HG02970 (cell line): ENCODE data around the gene IL10.

Source experiments
- ATAC-seq: cut with Tn5 transposase; IDR thresholded peaks from one replicate; pipeline ENCODE4 v1.9.1; 2021; ENCODE audit warnings: mild to moderate bottlenecking, moderate library complexity, moderate number of reproducible peaks; ENCODE audit not compliant: unreplicated experiment, low FRiP score

The IL10 gene

GRCh38 chr1:206772243-206772937, at the start of gene IL10:
Gene IL10, minus strand, starts transcription at chr1:206772494. Its CDS starts 59 bp downstream, at chr1:206772435.
- no peak for ATAC-seq

GRCh38 chr1:206821493-206821892, 49.2 kb upstream of the IL10 start:
- ATAC-seq: no peak

- no peak for ATAC-seq
Observed at GRCh38 chr1:206816390-206817287, 44.3 kb upstream of the IL10 start.

- no peak for ATAC-seq
Observed at GRCh38 chr1:206814716-206815341, 42.5 kb upstream of the IL10 start.

GRCh38 chr1:206812471-206812870, 40.2 kb upstream of the IL10 start:
- ATAC-seq: no peak

- ATAC-seq: no peak
Observed at GRCh38 chr1:206809504-206810084, 37.3 kb upstream of the IL10 start.

GRCh38 chr1:206808615-206809014, 36.3 kb upstream of the IL10 start:
- ATAC-seq: no peak

GRCh38 chr1:206805357-206805756, 33.1 kb upstream of the IL10 start:
- ATAC-seq: no peak

- ATAC-seq: no peak
Observed at GRCh38 chr1:206804156-206804737, 32.0 kb upstream of the IL10 start.

GRCh38 chr1:206803221-206803730, 31.0 kb upstream of the IL10 start:
- ATAC-seq: peak; percentile 77

- no peak for ATAC-seq
Observed at GRCh38 chr1:206802401-206802800, 30.1 kb upstream of the IL10 start.

- no peak for ATAC-seq
Observed at GRCh38 chr1:206801467-206801866, 29.2 kb upstream of the IL10 start.

- ATAC-seq: no peak
Observed at GRCh38 chr1:206800891-206801290, 28.6 kb upstream of the IL10 start.

GRCh38 chr1:206800411-206800810, 28.1 kb upstream of the IL10 start:
- no peak for ATAC-seq

- no peak for ATAC-seq
Observed at GRCh38 chr1:206799311-206799710, 27.0 kb upstream of the IL10 start.

- ATAC-seq: no peak
Observed at GRCh38 chr1:206798384-206798996, 26.2 kb upstream of the IL10 start.

GRCh38 chr1:206797534-206798383, 25.5 kb upstream of the IL10 start:
- no peak for ATAC-seq

- ATAC-seq: no peak
Observed at GRCh38 chr1:206796981-206797402, 24.7 kb upstream of the IL10 start.

GRCh38 chr1:206796116-206796515, 23.8 kb upstream of the IL10 start:
- ATAC-seq: no peak
